Liver (tissue), 3 donors: ENCODE results near the gene L2HGDH.

Source experiments
- TAF1 ChIP-seq: conservative IDR thresholded peaks from 2 replicates; pipeline ENCODE4 v1.6.1; 2016; ENCODE audit warnings: antibody characterized with exemption, mild to moderate bottlenecking
- TF ChIP-seq, protein P1 (sequence below): IDR thresholded peaks from 2 replicates; pipeline ENCODE4 v1.6.1; 2016; ENCODE audit warnings: antibody characterized with exemption
- TF ChIP-seq, protein P2 (sequence below): IDR thresholded peaks from 2 replicates; pipeline ENCODE4 v1.6.1; 2016; ENCODE audit warnings: antibody characterized with exemption
- TF ChIP-seq, protein P3 (sequence below): fragments of 150-350 bp; IDR thresholded peaks from 2 replicates; pipeline ENCODE4 v1.5.1; 2017; ENCODE audit warnings: improper control_type of control experiment, low read depth, low read length; ENCODE audit not compliant: missing input control
- TF ChIP-seq, protein P4 (sequence below): IDR thresholded peaks from 2 replicates; pipeline ENCODE4 v1.6.1; 2016; ENCODE audit warnings: antibody characterized with exemption, mild to moderate bottlenecking
- donor health status: healthy.
- donor health status: healthy.

DNA sequence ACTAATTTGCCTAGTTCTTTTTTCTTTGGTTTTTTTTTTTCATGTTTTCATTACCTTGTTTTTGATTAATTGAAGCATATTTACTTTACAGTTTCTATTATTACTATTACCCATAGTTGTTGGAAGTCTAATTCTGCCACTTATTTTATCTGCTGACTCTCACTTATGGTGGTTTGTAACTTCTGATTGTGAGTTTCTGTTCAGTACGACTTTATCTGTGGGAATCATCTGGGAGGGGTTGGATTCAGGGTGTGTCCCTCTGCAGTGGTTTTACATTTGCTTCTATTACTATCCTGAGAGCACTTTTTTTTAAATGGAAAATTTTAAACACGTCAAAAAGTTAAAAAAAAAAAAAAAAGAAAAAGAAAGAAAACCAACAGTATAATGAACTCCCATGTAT lies 54.3 kb downstream of the L2HGDH start:
- TF ChIP-seq, protein P1, sequence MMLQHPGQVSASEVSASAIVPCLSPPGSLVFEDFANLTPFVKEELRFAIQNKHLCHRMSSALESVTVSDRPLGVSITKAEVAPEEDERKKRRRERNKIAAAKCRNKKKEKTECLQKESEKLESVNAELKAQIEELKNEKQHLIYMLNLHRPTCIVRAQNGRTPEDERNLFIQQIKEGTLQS, result no peak
- TF ChIP-seq TAF1, result no peak
- TF ChIP-seq, protein P2, sequence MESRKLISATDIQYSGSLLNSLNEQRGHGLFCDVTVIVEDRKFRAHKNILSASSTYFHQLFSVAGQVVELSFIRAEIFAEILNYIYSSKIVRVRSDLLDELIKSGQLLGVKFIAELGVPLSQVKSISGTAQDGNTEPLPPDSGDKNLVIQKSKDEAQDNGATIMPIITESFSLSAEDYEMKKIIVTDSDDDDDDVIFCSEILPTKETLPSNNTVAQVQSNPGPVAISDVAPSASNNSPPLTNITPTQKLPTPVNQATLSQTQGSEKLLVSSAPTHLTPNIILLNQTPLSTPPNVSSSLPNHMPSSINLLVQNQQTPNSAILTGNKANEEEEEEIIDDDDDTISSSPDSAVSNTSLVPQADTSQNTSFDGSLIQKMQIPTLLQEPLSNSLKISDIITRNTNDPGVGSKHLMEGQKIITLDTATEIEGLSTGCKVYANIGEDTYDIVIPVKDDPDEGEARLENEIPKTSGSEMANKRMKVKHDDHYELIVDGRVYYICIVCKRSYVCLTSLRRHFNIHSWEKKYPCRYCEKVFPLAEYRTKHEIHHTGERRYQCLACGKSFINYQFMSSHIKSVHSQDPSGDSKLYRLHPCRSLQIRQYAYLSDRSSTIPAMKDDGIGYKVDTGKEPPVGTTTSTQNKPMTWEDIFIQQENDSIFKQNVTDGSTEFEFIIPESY, result no peak
- TF ChIP-seq, protein P3, sequence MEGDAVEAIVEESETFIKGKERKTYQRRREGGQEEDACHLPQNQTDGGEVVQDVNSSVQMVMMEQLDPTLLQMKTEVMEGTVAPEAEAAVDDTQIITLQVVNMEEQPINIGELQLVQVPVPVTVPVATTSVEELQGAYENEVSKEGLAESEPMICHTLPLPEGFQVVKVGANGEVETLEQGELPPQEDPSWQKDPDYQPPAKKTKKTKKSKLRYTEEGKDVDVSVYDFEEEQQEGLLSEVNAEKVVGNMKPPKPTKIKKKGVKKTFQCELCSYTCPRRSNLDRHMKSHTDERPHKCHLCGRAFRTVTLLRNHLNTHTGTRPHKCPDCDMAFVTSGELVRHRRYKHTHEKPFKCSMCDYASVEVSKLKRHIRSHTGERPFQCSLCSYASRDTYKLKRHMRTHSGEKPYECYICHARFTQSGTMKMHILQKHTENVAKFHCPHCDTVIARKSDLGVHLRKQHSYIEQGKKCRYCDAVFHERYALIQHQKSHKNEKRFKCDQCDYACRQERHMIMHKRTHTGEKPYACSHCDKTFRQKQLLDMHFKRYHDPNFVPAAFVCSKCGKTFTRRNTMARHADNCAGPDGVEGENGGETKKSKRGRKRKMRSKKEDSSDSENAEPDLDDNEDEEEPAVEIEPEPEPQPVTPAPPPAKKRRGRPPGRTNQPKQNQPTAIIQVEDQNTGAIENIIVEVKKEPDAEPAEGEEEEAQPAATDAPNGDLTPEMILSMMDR, result no peak
- TF ChIP-seq, protein P4, sequence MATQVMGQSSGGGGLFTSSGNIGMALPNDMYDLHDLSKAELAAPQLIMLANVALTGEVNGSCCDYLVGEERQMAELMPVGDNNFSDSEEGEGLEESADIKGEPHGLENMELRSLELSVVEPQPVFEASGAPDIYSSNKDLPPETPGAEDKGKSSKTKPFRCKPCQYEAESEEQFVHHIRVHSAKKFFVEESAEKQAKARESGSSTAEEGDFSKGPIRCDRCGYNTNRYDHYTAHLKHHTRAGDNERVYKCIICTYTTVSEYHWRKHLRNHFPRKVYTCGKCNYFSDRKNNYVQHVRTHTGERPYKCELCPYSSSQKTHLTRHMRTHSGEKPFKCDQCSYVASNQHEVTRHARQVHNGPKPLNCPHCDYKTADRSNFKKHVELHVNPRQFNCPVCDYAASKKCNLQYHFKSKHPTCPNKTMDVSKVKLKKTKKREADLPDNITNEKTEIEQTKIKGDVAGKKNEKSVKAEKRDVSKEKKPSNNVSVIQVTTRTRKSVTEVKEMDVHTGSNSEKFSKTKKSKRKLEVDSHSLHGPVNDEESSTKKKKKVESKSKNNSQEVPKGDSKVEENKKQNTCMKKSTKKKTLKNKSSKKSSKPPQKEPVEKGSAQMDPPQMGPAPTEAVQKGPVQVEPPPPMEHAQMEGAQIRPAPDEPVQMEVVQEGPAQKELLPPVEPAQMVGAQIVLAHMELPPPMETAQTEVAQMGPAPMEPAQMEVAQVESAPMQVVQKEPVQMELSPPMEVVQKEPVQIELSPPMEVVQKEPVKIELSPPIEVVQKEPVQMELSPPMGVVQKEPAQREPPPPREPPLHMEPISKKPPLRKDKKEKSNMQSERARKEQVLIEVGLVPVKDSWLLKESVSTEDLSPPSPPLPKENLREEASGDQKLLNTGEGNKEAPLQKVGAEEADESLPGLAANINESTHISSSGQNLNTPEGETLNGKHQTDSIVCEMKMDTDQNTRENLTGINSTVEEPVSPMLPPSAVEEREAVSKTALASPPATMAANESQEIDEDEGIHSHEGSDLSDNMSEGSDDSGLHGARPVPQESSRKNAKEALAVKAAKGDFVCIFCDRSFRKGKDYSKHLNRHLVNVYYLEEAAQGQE, result no peak
